Non-pigmented ciliary epithelial cell (primary cell): ENCODE measurements around the gene SPDEF.

Experiments used
- DNase-seq: peaks from one replicate; pipeline ENCODE4 v3.0.0-alpha.2; 2010; ENCODE audit warnings: low read depth

SPDEF gene

DNA sequence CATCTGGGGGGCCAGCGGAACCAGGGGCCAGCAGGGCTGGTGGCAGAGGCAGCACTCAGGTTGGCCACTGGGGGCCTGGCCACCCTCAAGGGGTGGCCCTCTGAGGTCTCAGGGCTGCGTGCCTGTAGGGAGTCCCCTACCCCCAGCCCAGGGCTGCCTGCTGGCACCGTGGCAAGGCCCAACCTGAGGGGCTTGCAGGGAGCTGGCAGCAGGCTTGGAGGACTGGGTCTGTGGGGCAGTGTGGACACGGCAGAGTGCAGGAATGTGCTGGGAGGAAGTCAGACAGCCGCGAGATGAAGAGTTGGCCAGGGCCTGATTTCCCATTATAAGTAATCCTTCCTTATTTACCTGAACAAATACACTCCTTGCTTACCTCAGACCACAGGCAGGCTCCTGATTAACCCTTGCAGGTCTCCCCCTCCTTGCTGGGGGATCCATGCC lies at the start of gene SPDEF:
TSS of gene SPDEF (minus strand) at position 299 of the 441 bp plus-strand sequence. CDS start 11,874 bp downstream, outside the sequence.
- no peak for DNase-seq

- no peak for DNase-seq
These were observed 47.6 kb upstream of the SPDEF start for GRCh38 chr6:34603707-34604106.

DNA sequence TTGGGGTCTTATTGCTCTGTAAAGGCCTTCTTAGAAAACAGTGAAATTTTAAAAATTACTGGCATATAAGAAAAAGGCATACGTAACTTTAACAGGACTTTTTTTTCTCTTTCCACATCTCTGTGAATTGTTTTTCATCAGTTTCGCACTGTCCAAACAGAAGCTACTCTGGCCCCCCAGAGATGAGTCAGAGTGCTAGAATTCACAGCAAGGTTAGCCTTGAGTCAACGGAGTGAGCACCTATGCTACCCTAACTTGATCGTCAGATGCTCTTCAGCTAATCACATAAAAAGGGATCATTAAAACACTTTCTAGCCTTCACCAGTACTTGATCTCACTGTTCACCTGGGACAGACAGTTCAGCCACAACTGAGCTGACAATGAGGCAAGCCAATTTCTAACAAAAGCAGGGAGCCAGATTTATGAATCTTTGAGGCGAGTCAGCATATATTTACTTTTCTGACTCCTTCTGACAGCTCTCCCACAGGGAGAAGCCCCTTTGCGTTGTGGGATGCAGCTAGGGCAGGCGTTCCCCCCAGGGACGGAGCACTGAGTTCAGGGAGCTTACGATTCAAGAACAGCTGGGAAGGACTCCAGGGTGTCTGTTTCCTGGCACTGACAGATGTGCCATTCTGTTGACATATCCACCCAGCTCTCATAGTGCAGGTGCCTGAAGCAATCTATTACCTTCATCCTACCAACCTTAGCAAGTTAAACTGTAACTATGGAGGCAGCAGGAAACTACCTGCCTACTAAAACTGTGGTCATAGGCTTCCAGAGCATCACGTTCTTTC lies 46.4 kb upstream of the SPDEF start:
- no peak for DNase-seq

- no peak for DNase-seq
These were observed 45.6 kb upstream of the SPDEF start for GRCh38 chr6:34601706-34602105.

- no peak for DNase-seq
These were observed 44.7 kb upstream of the SPDEF start for GRCh38 chr6:34600796-34601195.

DNA sequence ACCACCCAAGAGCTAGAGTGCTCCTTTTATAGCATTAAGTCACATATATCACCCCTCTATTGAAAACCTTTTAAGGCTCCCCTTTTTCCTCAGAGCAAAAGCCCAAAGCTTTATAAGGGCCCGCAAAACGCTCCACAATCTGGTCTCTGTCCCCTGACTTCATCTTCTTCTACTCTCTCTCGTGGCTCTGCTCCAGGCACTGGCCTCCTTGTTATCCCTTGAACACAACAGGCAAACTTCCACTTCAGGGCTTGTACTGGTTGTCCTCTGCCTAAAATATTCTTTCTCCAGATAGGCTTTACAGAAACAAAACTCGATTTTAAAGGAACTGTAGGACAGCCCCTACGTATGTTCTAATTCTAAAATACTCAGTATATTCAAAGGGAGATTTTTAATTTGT lies 44.0 kb upstream of the SPDEF start:
- DNase-seq = no peak

- no peak for DNase-seq
These were observed 42.6 kb upstream of the SPDEF start for GRCh38 chr6:34598712-34599111.

- no peak for DNase-seq
These were observed 41.6 kb upstream of the SPDEF start for GRCh38 chr6:34597605-34598353.

DNA sequence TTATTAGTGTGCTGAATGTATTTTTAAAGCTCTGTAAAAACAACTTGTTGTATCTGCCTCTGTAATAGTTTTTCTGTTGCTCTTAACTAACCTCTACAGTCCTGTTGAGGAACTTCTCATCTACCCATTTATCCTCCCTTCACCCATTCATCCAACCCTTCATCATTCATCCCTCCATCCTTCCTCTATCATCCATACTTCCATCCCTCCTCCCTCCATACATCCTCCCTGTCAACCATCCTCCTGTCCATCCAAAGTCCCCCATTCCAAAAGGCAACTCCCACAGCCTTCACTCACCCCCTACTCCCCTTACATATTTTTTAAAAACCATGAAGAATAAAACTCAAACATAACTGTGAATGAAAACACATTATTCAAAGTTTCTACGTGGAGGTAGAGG lies 40.7 kb upstream of the SPDEF start:
- no peak for DNase-seq

GRCh38 chr6:34595332-34596184 lies 39.4 kb upstream of the SPDEF start:
- peak; percentile 11 for DNase-seq

DNA sequence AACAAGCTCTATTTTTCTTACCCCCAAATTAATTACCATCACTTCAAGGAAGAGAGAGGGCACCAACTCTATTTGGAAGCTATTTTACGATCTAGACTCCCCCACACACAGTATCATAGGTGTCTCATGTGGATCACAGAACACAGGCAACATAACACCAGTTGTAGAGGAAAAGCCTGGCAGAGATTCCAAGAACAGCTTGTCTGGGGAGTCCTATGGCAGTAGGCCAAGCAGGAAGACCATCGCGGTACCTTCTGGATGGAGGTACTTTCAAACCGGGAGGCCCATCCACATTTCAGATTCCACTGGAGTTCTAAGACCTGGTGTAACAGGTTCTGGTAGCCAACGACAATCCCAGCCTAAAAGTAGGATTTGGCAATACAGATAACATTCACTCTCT lies 37.6 kb upstream of the SPDEF start:
- no peak for DNase-seq

GRCh38 chr6:34592208-34592952 lies 36.3 kb upstream of the SPDEF start:
- DNase-seq = no peak

DNA sequence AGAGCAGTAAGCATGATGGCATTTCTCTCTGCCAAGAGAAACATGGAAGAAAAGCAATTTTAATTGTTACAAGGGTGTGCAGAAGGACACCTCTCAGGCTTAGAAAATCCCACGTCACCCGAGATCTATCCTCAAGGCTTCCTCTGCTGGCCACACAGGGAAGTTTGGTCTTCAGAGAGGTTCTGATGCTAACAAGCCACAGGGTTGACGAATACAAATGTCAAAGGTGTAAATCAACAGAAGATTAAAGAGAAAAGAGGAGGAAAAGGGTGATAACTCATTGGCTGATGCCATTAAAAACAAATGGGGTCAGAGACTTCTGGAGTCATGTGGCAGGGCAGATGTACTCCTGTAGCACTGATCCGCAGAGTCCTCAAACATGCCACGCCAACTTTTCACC lies 33.6 kb upstream of the SPDEF start:
- DNase-seq = no peak

DNA sequence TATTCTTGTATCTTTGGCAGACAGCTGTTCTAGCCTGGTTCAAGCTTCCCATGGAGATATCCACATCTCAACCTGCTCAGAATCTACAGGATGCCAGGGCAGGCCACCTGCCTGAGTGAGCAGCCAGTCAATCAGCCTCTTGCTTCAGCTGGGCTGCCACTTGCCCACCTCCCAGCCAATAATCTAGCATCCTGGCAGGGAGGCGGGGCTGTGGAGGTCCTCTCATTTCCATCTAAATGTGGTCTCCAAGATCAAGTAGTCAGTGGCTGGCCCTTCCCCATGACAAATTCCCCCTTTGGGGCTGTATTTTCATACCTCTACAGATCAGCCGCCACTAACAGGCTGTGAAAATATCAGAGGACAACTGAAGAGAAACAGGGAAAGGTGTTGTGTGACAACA lies 33.0 kb upstream of the SPDEF start:
- DNase-seq = no peak

- DNase-seq = no peak
These were observed 31.7 kb upstream of the SPDEF start for GRCh38 chr6:34587851-34588250.

DNA sequence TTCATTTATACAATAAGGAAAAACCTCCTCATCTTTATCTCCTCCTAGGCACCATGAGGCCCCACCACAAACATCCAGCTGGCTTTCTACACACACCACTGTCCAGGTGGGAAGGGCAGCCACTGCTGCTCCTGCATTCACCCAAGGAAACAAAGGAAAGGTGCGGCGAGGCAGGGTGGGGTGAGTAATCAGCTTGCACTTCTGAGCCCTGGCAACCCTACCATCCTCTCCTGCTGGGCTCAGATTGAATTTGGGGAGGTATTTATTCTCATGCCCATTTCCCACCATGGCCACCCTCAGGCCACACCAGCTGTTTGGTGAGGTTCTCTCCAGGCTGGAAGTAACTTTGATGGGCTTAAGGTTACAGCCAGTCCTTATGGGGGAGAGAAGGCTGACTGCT lies 31.2 kb upstream of the SPDEF start:
- no peak for DNase-seq

DNA sequence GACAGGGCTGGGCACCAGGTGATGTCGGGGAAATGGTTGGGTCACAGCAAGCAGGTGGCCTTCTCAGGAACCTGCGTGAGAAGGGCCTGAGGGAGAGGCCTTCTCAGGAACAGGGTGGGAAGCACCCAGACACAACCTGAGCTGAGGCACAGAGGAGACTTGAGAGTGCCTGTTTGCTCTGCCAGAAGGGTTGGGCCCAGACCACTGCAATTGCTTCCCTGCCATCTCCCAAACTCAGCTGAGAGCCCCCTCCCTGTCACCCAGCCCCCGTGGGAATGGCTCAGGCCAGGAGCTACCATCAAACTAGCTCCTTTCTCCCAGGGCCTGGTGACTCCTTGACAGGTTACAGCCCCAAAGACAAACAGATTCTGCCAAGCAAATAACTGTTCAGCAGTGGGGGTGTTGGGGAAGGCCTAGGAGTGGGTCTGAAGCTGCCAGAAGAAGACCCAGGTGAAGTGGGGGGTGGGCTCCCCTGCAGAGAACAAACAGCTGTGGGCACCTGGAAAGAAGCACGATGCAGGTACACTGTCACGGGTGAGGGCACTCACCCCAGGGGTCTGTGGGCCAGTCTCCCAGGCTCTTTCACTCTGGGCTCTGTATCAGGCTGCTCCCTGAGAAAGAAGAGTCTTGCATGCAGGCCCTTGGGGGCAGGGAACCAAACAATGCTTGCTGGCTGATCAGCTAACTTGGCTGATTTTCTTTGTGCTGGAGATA lies 30.4 kb upstream of the SPDEF start:
- no peak for DNase-seq

- peak; percentile 13 for DNase-seq
These were observed 29.5 kb upstream of the SPDEF start for GRCh38 chr6:34585512-34586061.

- no peak for DNase-seq
These were observed 29.0 kb upstream of the SPDEF start for GRCh38 chr6:34585108-34585507.

- no peak for DNase-seq
These were observed 28.6 kb upstream of the SPDEF start for GRCh38 chr6:34584694-34585093.
